Measurements from ENCODE around the gene GRAMD4.

The GRAMD4 gene

DNA sequence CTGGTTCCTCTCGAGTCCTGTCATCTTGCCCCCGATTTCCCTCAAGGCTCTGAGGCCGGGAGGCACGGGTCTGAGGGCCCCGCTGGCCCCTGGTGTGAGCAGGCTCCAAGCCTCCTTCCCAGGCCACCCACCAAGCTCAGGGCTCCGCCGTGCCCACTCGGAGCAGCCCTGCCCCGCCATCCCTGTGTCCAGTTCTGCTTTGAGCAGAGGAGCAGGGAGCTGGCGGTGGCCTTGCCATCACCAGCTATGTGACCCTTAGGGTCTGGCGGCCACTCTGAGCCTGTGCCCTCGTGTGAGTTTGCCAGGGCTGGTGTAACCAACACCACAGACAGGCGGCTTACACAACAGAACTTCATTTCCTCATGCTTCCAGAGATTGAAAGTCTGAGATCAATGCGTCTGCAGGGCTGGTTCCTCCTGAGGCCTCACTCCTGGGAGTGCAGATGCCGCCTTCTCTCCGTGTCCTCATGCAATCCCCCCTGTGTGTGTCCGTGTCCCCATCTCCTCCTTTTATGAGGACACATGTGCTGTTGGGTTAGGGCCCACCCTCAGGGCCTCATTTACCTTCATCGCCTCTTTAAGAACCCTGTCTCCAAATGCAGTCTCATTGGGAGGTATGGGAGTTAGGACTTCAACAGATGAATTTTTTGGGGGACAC, 46.3 kb upstream of the GRAMD4 start:
- Histone ChIP-seq H3K9me2 (replicated peaks; ENCODE audit: control insufficient read depth, low read length) (no peaks in the 10 kb centered on the region), H4K20me1 (ENCODE audit: control insufficient read depth, insufficient read depth, low read depth, low read length) (no peaks in the 10 kb centered on the region), H3K9me3 (ENCODE audit: control insufficient read depth, insufficient read depth, low read length) (peaks cover 10% of the 10 kb centered on the region), H3K27me3 (ENCODE audit: control insufficient read depth, low read length) (peaks cover 11% of the 10 kb centered on the region), H3K79me2 (ENCODE audit: control insufficient read depth, low read length) (peaks cover 14% of the 10 kb centered on the region), H3K4me2 (ENCODE audit: low read length) (no peak overlapping the region), H3K36me3 (ENCODE audit: control insufficient read depth, low read length) (no peaks in the 10 kb centered on the region), H3K4me1 (ENCODE audit: control insufficient read depth, low read length) (peaks cover 31% of the 10 kb centered on the region), H3K4me3 (ENCODE audit: low read length) (no peak overlapping the region), H3F3A (ENCODE audit: control insufficient read depth, insufficient read depth) (no peaks in the 10 kb centered on the region), H3K27ac (ENCODE audit: low read depth, low read length) (no peak overlapping the region)
- TF ChIP-seq, protein P1, sequence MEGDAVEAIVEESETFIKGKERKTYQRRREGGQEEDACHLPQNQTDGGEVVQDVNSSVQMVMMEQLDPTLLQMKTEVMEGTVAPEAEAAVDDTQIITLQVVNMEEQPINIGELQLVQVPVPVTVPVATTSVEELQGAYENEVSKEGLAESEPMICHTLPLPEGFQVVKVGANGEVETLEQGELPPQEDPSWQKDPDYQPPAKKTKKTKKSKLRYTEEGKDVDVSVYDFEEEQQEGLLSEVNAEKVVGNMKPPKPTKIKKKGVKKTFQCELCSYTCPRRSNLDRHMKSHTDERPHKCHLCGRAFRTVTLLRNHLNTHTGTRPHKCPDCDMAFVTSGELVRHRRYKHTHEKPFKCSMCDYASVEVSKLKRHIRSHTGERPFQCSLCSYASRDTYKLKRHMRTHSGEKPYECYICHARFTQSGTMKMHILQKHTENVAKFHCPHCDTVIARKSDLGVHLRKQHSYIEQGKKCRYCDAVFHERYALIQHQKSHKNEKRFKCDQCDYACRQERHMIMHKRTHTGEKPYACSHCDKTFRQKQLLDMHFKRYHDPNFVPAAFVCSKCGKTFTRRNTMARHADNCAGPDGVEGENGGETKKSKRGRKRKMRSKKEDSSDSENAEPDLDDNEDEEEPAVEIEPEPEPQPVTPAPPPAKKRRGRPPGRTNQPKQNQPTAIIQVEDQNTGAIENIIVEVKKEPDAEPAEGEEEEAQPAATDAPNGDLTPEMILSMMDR (IDR thresholded peaks at IDR 0.05; ENCODE audit: low read depth, low read length, poor library complexity, severe bottlenecking), result no peak
- no peak for TF ChIP-seq EZH2phosphoT487 (IDR thresholded peaks at IDR 0.05; ENCODE audit: borderline replicate concordance, low read length)

DNA sequence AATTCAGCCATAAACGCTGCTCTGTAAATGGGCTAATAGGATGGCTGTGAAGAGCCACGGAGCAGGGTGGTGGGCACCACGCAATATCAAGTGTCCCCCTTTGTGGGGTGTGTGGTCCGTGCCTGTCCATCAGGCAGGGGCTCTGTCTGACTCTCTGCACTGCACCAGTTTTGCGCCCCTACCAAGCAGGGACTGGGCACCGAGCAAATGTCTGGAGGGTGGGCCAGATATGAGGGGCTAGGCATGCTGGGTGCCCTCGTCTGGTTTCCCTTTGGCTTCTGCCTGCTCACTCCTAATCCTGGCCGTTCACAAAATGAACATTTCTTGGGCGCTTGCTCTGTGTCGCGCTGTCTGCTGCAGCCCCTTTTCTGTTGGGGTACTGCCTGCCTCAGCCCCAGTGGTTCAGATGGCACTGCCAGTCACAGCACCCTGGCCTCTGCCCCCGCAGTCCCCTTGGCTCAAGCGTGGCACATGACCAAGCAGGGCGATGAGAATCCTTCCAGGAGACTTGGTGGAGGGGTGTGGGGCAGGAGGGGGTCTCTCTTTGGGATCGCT, 45.7 kb upstream of the GRAMD4 start:
- Histone ChIP-seq H3K27ac (ENCODE audit: low read depth, low read length) (no peak overlapping the region), H3K79me2 (ENCODE audit: control insufficient read depth, low read length) (peaks cover 14% of the 10 kb centered on the region), H3K36me3 (ENCODE audit: control insufficient read depth, low read length) (no peaks in the 10 kb centered on the region), H4K20me1 (ENCODE audit: control insufficient read depth, insufficient read depth, low read depth, low read length) (no peaks in the 10 kb centered on the region), H3K4me2 (ENCODE audit: low read length) (no peak overlapping the region), H3K27me3 (ENCODE audit: control insufficient read depth, low read length) (peaks cover 11% of the 10 kb centered on the region), H3F3A (ENCODE audit: control insufficient read depth, insufficient read depth) (peaks cover 4% of the 10 kb centered on the region; the same call in 1 of the 2 replicates), H3K4me1 (ENCODE audit: control insufficient read depth, low read length) (peaks cover 33% of the 10 kb centered on the region), H3K4me3 (ENCODE audit: low read length) (no peak overlapping the region), H3K9me2 (replicated peaks; ENCODE audit: control insufficient read depth, low read length) (no peaks in the 10 kb centered on the region), H3K9me3 (ENCODE audit: control insufficient read depth, insufficient read depth, low read length) (peaks cover 10% of the 10 kb centered on the region)
- TF ChIP-seq EZH2phosphoT487 (IDR thresholded peaks at IDR 0.05; ENCODE audit: borderline replicate concordance, low read length), result no peak
- TF ChIP-seq, protein P1 (IDR thresholded peaks at IDR 0.05; ENCODE audit: low read depth, low read length, poor library complexity, severe bottlenecking), result no peak

DNA sequence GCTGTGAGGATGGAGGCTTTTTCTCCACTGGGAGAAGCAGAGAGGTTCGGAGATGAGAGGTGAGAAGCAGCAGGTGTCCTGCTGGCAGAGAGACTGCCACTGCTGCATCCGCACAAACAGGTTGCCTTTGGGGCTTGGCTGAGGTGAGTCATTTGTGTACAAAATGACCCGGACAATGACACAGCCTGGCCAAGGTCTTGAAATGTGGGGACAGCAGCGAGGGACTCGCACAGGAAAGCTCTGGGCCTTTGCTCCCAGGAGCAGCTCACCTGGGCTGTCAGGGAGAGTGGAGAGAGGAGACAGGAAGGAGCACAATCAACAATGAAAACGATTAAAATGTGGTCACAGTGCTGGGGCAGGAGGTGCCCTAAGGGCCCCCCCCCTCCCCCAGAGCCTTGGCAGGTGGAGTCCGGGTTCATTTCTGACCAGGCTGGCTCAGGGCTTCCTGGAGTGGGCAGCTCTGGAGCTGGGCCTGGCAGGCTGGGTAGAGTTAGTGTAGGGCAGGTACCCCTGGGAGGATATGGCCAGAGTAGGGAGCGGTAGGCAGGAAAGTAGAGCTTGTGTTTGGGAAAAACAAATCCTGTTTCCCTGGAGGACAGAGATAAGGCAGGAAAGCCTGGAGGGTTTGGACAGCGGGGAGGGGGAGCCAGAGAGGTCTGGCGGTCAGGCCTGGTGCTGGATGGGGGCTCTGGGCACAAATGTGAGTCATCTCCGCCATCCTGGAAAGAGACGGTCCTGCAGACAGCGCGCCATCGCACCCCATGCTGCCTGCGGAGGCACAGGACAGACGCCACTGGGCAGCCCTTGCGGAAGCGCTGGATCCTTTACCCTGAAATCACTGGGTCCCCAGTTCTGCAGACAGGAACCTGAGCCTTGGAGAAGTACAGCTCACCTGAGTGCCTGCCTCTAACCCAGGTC, 44.9 kb upstream of the GRAMD4 start:
- Histone ChIP-seq H3K27ac (ENCODE audit: low read depth, low read length) (no peak overlapping the region), H3F3A (ENCODE audit: control insufficient read depth, insufficient read depth) (peaks cover 6% of the 10 kb centered on the region), H3K4me2 (ENCODE audit: low read length) (no peak overlapping the region), H3K79me2 (ENCODE audit: control insufficient read depth, low read length) (peaks cover 18% of the 10 kb centered on the region), H3K27me3 (ENCODE audit: control insufficient read depth, low read length) (peaks cover 11% of the 10 kb centered on the region), H3K36me3 (ENCODE audit: control insufficient read depth, low read length) (no peaks in the 10 kb centered on the region), H4K20me1 (ENCODE audit: control insufficient read depth, insufficient read depth, low read depth, low read length) (no peaks in the 10 kb centered on the region), H3K9me2 (replicated peaks; ENCODE audit: control insufficient read depth, low read length) (no peaks in the 10 kb centered on the region), H3K4me1 (ENCODE audit: control insufficient read depth, low read length) (peaks cover 36% of the 10 kb centered on the region), H3K4me3 (ENCODE audit: low read length) (no peak overlapping the region), H3K9me3 (ENCODE audit: control insufficient read depth, insufficient read depth, low read length) (peaks cover 10% of the 10 kb centered on the region)
- TF ChIP-seq, protein P1 (IDR thresholded peaks at IDR 0.05; ENCODE audit: low read depth, low read length, poor library complexity, severe bottlenecking), result no peak
- TF ChIP-seq EZH2phosphoT487 (IDR thresholded peaks at IDR 0.05; ENCODE audit: borderline replicate concordance, low read length), result no peak
